Neural progenitor cell (in vitro differentiated cells): Measurements from ENCODE around the gene TXNDC5.

Experiments
- CTCF ChIP-seq: fragments of 200-600 bp; sonication (generic); IDR thresholded peaks from 2 replicates; pipeline ENCODE4 v1.5.1; 2017; ENCODE audit warnings: antibody characterized with exemption, mild to moderate bottlenecking
- EZH2 ChIP-seq: fragments of 200-600 bp; sonication (generic); IDR thresholded peaks from 2 replicates; pipeline ENCODE4 v1.6.1; 2017; ENCODE audit warnings: antibody characterized with exemption, mild to moderate bottlenecking, moderate library complexity
- EZH2phosphoT487 ChIP-seq: fragments of 200-600 bp; sonication (generic); IDR thresholded peaks from 2 replicates; pipeline ENCODE4 v1.6.1; 2017; ENCODE audit warnings: antibody characterized with exemption

DNA sequence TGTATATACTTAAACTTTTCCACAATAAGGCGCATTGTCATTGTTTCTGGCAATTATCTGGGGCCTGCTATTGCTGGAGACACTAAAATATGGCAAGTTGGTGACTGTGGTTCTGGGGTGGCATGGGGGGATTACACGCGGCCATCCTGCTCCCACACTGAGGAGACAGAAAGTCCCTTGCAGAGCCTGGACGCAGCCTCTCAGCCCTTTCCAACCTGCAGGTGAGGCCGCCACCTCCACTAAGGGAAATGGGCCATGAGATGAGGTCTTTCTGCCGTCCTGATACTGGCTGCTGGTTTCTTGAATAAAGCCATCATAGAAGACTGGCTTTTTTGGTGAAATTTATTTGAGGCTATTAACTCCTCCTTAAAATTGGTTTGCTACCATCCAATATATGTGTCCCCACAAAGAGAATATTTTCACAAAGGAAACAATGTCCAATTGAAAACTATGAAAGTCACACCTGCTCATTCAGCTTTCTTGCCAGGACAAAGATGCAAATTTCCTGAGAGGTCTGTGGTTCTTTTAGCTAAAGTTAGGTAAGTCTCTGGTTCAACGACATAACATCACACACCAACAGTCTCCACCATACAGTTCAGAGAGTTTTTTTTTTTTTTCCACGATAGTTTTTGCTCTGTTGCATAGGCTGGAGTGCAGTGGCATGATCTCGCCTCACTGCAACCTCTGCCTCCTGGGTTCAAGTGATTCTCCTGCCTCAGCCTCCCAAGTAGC is 13.0 kb downstream of the TXNDC5 start:
- no peak for TF ChIP-seq CTCF
- no peak for TF ChIP-seq EZH2phosphoT487
- TF ChIP-seq EZH2 = no peak
